22Rv1 (cell line): Measurements from ENCODE around the gene FBXO17.
A peak's percentile ranks its signal among the peaks of the same experiment; 100 is the strongest.

ENCODE experiments used
- H3K27ac ChIP-seq: fragments of 450-650 bp; 2 replicates; pipeline ENCODE4 v1.5.1; 2017
- CTCF ChIP-seq: fragments of 450-650 bp; IDR thresholded peaks from 2 replicates; pipeline ENCODE4 v1.5.1; 2017; ENCODE audit warnings: mild to moderate bottlenecking
- ZFX ChIP-seq: fragments of 450-650 bp; IDR thresholded peaks from 2 replicates; pipeline ENCODE4 v1.6.1; 2017; ENCODE audit warnings: antibody characterized with exemption, borderline replicate concordance

FBXO17 gene

GRCh38 chr19:38933544-38933943 lies 42.0 kb downstream of the FBXO17 start:
- no peak overlapping the region for H3K27ac ChIP-seq
- TF ChIP-seq ZFX: no peak
- TF ChIP-seq CTCF: no peak

- H3K27ac ChIP-seq: no peak overlapping the region
- TF ChIP-seq ZFX: no peak
- peak; percentile 55 for TF ChIP-seq CTCF
These were observed 42.9 kb downstream of the FBXO17 start for GRCh38 chr19:38932425-38933179.

GRCh38 chr19:38931521-38931793 lies 44.1 kb downstream of the FBXO17 start:
- TF ChIP-seq ZFX (no peak), CTCF (no peak)
- H3K27ac ChIP-seq: peak overlapping the region; percentile 88

GRCh38 chr19:38930776-38931520 lies 44.6 kb downstream of the FBXO17 start, which contains the start of gene MRPS12:
Gene MRPS12, plus strand, starts transcription at chr19:38930944. Its CDS starts 351 bp downstream, at chr19:38931295.
- no peak for TF ChIP-seq ZFX
- peak within 1 kb of the TSS; percentile 88 for H3K27ac ChIP-seq

GRCh38 chr19:38929929-38930775 lies 45.4 kb downstream of the FBXO17 start, which contains the start of gene SARS2:
Gene SARS2, minus strand, starts transcription at chr19:38930763. Its CDS starts 27 bp downstream, at chr19:38930736.
- H3K27ac ChIP-seq: peak within 1 kb of the TSS; percentile 88
- TF ChIP-seq CTCF: peak; percentile 99
- no peak for TF ChIP-seq ZFX

GRCh38 chr19:38928391-38929001 lies 47.0 kb downstream of the FBXO17 start:
- no peak overlapping the region for H3K27ac ChIP-seq
- no peak for TF ChIP-seq ZFX
- no peak for TF ChIP-seq CTCF

GRCh38 chr19:38924388-38924787 lies 51.2 kb downstream of the FBXO17 start:
- TF ChIP-seq ZFX: no peak
- TF ChIP-seq CTCF: no peak

More at GRCh38 chr19:38924388-38924787, 51.2 kb downstream of the FBXO17 start:
- H3K27ac ChIP-seq: no peak overlapping the region
